ENCODE results near the gene PDGFD. TPM values are rescaled to one million over a fixed set of nuclear protein-coding genes. Genes with fewer than 3 reads are reported as not detected.

PDGFD gene
- total and polyA plus RNA-seq, 2 experiments from 2014 or later: 1.9 to 4.5 TPM

DNA sequence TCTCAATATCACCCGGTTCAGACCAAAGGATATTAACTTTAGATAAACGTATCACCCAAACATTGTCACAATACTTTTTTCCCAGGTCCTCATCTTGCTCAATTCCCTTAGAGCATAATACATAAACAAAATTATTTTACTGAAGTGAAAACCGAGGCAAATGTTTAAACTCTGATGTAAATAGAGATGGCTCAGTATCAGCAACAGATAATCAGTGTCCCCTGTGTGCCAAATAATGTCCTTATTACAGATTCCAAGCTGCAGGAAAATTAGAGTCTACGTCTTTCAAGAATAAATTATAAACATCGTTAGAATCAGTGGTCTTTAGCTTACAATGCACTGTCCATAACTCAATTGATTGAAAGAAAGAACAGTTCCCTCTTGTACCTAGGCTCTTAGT lies 77.3 kb downstream of the PDGFD start:
- no peak overlapping the region for H3K27ac ChIP-seq (ENCODE audit: low read depth)
- Mint-ChIP-seq H3K27ac (no peak overlapping the region), H3K4me1 (no peaks in the 10 kb centered on the region), H3K4me3 (no peak overlapping the region), H3K27me3 (ENCODE audit: insufficient read depth, low read depth, poor library complexity) (no peaks in the 10 kb centered on the region), H3K9me3 (no peaks in the 10 kb centered on the region), H3K36me3 (ENCODE audit: low read depth) (no peaks in the 10 kb centered on the region)
- H3K27me3 ChIP-seq (ENCODE audit: insufficient read depth): no peaks in the 10 kb centered on the region
- no peak for TF ChIP-seq NANOG (IDR thresholded peaks at IDR 0.05; ENCODE audit: borderline replicate concordance)
- H3F3A ChIP-seq (replicated peaks; ENCODE audit: low read depth): no peaks in the 10 kb centered on the region
- DNase-seq (ENCODE audit: low spot score): no peak
- no peaks in the 10 kb centered on the region for H4K20me1 ChIP-seq (replicated peaks; ENCODE audit: insufficient read depth)
- ATAC-seq: no peak
- H3K79me2 ChIP-seq (replicated peaks; ENCODE audit: insufficient read depth): no peaks in the 10 kb centered on the region
- no peak overlapping the region for H3K4me3 ChIP-seq
- no peak overlapping the region for H3K4me2 ChIP-seq
- H3K36me3 ChIP-seq (ENCODE audit: insufficient read depth): no peaks in the 10 kb centered on the region
- no peaks in the 10 kb centered on the region for H3K9me2 ChIP-seq (ENCODE audit: insufficient read depth)
- no peaks in the 10 kb centered on the region for H3K4me1 ChIP-seq (ENCODE audit: insufficient read depth)
- H2AFZ ChIP-seq: no peak overlapping the region

DNA sequence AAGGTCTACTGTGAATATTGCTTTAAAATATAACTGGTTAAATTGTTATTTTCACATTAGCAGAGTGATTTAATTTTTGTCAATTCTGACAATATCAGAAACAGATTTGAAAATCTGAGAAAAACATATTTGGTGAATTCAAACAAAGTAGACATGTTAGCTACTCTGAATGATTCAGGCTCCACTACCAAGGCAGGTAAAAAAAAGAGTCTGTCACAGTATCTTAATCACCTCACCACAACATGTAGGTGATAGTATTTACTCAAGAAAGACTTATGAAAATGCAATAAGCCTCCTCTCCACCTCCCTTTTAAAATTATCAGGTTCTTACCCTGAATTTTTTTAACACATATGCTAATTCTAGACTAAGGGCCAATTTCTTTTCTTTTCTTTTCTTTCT lies 85.0 kb downstream of the PDGFD start:
- peaks cover 1% of the 10 kb centered on the region for H3K27me3 Mint-ChIP-seq (ENCODE audit: insufficient read depth, low read depth, poor library complexity)
- Histone ChIP-seq H3F3A (replicated peaks; ENCODE audit: low read depth) (no peaks in the 10 kb centered on the region), H2AFZ (no peak overlapping the region), H3K4me3 (no peak overlapping the region), H3K79me2 (replicated peaks; ENCODE audit: insufficient read depth) (no peaks in the 10 kb centered on the region), H3K4me1 (ENCODE audit: insufficient read depth) (peaks cover 6% of the 10 kb centered on the region; the same call in 1 of the 2 replicates), H3K9me2 (ENCODE audit: insufficient read depth) (no peaks in the 10 kb centered on the region), H4K20me1 (replicated peaks; ENCODE audit: insufficient read depth) (no peaks in the 10 kb centered on the region), H3K36me3 (ENCODE audit: insufficient read depth) (no peaks in the 10 kb centered on the region), H3K27me3 (ENCODE audit: insufficient read depth) (no peaks in the 10 kb centered on the region), H3K27ac (ENCODE audit: low read depth) (no peak overlapping the region), H3K4me2 (no peak overlapping the region)
- no peak for ATAC-seq
- H3K36me3 Mint-ChIP-seq (ENCODE audit: low read depth): no peaks in the 10 kb centered on the region
- H3K4me1 Mint-ChIP-seq: peaks cover 6% of the 10 kb centered on the region; the same call in 2 of the 3 replicates
- H3K4me3 Mint-ChIP-seq: no peak overlapping the region
- H3K9me3 Mint-ChIP-seq: no peaks in the 10 kb centered on the region
- no peak overlapping the region for H3K27ac Mint-ChIP-seq
- no peak for DNase-seq (ENCODE audit: low spot score)
- TF ChIP-seq, protein P1, sequence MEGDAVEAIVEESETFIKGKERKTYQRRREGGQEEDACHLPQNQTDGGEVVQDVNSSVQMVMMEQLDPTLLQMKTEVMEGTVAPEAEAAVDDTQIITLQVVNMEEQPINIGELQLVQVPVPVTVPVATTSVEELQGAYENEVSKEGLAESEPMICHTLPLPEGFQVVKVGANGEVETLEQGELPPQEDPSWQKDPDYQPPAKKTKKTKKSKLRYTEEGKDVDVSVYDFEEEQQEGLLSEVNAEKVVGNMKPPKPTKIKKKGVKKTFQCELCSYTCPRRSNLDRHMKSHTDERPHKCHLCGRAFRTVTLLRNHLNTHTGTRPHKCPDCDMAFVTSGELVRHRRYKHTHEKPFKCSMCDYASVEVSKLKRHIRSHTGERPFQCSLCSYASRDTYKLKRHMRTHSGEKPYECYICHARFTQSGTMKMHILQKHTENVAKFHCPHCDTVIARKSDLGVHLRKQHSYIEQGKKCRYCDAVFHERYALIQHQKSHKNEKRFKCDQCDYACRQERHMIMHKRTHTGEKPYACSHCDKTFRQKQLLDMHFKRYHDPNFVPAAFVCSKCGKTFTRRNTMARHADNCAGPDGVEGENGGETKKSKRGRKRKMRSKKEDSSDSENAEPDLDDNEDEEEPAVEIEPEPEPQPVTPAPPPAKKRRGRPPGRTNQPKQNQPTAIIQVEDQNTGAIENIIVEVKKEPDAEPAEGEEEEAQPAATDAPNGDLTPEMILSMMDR (conservative IDR thresholded peaks at IDR 0.05; ENCODE audit: low read depth in 2 of 2): no peak
- TF ChIP-seq STAT1 (IDR thresholded peaks at IDR 0.05; ENCODE audit: unreplicated experiment): no peak
- TF ChIP-seq NANOG (IDR thresholded peaks at IDR 0.05; ENCODE audit: borderline replicate concordance): no peak
- no peak for TF ChIP-seq ZNF331 (CRISPR knock-in tag; IDR thresholded peaks at IDR 0.05; ENCODE audit: low read depth)
- TF ChIP-seq, protein P2, sequence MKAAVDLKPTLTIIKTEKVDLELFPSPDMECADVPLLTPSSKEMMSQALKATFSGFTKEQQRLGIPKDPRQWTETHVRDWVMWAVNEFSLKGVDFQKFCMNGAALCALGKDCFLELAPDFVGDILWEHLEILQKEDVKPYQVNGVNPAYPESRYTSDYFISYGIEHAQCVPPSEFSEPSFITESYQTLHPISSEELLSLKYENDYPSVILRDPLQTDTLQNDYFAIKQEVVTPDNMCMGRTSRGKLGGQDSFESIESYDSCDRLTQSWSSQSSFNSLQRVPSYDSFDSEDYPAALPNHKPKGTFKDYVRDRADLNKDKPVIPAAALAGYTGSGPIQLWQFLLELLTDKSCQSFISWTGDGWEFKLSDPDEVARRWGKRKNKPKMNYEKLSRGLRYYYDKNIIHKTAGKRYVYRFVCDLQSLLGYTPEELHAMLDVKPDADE (IDR thresholded peaks at IDR 0.05): no peak
- TF ChIP-seq EZH2 (IDR thresholded peaks at IDR 0.05; ENCODE audit: low read depth, unreplicated experiment): no peak
- TF ChIP-seq, protein P3, sequence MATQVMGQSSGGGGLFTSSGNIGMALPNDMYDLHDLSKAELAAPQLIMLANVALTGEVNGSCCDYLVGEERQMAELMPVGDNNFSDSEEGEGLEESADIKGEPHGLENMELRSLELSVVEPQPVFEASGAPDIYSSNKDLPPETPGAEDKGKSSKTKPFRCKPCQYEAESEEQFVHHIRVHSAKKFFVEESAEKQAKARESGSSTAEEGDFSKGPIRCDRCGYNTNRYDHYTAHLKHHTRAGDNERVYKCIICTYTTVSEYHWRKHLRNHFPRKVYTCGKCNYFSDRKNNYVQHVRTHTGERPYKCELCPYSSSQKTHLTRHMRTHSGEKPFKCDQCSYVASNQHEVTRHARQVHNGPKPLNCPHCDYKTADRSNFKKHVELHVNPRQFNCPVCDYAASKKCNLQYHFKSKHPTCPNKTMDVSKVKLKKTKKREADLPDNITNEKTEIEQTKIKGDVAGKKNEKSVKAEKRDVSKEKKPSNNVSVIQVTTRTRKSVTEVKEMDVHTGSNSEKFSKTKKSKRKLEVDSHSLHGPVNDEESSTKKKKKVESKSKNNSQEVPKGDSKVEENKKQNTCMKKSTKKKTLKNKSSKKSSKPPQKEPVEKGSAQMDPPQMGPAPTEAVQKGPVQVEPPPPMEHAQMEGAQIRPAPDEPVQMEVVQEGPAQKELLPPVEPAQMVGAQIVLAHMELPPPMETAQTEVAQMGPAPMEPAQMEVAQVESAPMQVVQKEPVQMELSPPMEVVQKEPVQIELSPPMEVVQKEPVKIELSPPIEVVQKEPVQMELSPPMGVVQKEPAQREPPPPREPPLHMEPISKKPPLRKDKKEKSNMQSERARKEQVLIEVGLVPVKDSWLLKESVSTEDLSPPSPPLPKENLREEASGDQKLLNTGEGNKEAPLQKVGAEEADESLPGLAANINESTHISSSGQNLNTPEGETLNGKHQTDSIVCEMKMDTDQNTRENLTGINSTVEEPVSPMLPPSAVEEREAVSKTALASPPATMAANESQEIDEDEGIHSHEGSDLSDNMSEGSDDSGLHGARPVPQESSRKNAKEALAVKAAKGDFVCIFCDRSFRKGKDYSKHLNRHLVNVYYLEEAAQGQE (IDR thresholded peaks at IDR 0.05; ENCODE audit: unreplicated experiment): no peak
- no peak for TF ChIP-seq POLR2AphosphoS5 (IDR thresholded peaks at IDR 0.05; ENCODE audit: low read depth)
- TF ChIP-seq JUNB (IDR thresholded peaks at IDR 0.05; ENCODE audit: unreplicated experiment): no peak
- TF ChIP-seq, protein P4, sequence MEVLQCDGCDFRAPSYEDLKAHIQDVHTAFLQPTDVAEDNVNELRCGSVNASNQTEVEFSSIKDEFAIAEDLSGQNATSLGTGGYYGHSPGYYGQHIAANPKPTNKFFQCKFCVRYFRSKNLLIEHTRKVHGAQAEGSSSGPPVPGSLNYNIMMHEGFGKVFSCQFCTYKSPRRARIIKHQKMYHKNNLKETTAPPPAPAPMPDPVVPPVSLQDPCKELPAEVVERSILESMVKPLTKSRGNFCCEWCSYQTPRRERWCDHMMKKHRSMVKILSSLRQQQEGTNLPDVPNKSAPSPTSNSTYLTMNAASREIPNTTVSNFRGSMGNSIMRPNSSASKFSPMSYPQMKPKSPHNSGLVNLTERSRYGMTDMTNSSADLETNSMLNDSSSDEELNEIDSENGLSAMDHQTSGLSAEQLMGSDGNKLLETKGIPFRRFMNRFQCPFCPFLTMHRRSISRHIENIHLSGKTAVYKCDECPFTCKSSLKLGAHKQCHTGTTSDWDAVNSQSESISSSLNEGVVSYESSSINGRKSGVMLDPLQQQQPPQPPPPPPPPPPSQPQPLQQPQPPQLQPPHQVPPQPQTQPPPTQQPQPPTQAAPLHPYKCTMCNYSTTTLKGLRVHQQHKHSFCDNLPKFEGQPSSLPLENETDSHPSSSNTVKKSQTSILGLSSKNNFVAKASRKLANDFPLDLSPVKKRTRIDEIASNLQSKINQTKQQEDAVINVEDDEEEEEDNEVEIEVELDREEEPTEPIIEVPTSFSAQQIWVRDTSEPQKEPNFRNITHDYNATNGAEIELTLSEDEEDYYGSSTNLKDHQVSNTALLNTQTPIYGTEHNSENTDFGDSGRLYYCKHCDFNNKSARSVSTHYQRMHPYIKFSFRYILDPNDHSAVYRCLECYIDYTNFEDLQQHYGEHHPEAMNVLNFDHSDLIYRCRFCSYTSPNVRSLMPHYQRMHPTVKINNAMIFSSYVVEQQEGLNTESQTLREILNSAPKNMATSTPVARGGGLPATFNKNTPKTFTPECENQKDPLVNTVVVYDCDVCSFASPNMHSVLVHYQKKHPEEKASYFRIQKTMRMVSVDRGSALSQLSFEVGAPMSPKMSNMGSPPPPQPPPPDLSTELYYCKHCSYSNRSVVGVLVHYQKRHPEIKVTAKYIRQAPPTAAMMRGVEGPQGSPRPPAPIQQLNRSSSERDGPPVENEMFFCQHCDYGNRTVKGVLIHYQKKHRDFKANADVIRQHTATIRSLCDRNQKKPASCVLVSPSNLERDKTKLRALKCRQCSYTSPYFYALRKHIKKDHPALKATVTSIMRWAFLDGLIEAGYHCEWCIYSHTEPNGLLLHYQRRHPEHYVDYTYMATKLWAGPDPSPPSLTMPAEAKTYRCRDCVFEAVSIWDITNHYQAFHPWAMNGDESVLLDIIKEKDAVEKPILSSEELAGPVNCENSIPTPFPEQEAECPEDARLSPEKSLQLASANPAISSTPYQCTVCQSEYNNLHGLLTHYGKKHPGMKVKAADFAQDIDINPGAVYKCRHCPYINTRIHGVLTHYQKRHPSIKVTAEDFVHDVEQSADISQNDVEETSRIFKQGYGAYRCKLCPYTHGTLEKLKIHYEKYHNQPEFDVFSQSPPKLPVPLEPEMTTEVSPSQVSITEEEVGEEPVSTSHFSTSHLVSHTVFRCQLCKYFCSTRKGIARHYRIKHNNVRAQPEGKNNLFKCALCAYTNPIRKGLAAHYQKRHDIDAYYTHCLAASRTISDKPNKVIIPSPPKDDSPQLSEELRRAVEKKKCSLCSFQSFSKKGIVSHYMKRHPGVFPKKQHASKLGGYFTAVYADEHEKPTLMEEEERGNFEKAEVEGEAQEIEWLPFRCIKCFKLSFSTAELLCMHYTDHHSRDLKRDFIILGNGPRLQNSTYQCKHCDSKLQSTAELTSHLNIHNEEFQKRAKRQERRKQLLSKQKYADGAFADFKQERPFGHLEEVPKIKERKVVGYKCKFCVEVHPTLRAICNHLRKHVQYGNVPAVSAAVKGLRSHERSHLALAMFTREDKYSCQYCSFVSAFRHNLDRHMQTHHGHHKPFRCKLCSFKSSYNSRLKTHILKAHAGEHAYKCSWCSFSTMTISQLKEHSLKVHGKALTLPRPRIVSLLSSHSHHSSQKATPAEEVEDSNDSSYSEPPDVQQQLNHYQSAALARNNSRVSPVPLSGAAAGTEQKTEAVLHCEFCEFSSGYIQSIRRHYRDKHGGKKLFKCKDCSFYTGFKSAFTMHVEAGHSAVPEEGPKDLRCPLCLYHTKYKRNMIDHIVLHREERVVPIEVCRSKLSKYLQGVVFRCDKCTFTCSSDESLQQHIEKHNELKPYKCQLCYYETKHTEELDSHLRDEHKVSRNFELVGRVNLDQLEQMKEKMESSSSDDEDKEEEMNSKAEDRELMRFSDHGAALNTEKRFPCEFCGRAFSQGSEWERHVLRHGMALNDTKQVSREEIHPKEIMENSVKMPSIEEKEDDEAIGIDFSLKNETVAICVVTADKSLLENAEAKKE (CRISPR knock-in tag; IDR thresholded peaks at IDR 0.05): no peak
